ENCODE measurements around the gene CXCL11. TPM values are rescaled to one million over a fixed set of nuclear protein-coding genes. Genes with fewer than 3 reads are reported as not detected.

CXCL11 gene
- total RNA-seq, 1 donor from 2014 or later: not detected

DNA sequence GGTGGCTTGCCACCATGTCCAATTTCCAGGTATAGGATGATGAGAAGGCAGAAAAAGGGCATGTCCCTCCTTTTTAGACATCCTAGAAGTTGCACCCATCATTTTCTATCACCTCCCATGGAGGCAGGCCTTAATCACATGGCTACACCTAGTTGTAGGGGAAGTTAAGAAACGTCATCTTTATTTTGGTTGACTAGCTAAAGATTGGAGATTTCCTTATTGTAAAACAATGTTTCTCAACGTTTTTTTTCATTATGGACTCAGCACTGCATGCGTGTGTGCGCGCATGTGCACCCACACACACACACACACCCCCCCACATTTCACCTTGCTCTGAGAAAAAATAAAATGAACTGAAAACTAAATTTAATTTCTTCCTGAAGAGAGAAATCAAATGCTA lies 26.6 kb downstream of the CXCL11 start:
- Mint-ChIP-seq H3K27ac (no peak overlapping the region), H3K36me3 (ENCODE audit: insufficient read depth) (no peaks in the 10 kb centered on the region), H3K4me1 (ENCODE audit: low read depth) (peaks cover 2% of the 10 kb centered on the region), H3K27me3 (peaks cover 13% of the 10 kb centered on the region), H3K4me3 (ENCODE audit: low read depth) (no peak overlapping the region), H3K9me3 (ENCODE audit: low read depth) (no peaks in the 10 kb centered on the region)
- DNase-seq (ENCODE audit: low spot score, unreplicated experiment): no peak
- TF ChIP-seq, protein P1, sequence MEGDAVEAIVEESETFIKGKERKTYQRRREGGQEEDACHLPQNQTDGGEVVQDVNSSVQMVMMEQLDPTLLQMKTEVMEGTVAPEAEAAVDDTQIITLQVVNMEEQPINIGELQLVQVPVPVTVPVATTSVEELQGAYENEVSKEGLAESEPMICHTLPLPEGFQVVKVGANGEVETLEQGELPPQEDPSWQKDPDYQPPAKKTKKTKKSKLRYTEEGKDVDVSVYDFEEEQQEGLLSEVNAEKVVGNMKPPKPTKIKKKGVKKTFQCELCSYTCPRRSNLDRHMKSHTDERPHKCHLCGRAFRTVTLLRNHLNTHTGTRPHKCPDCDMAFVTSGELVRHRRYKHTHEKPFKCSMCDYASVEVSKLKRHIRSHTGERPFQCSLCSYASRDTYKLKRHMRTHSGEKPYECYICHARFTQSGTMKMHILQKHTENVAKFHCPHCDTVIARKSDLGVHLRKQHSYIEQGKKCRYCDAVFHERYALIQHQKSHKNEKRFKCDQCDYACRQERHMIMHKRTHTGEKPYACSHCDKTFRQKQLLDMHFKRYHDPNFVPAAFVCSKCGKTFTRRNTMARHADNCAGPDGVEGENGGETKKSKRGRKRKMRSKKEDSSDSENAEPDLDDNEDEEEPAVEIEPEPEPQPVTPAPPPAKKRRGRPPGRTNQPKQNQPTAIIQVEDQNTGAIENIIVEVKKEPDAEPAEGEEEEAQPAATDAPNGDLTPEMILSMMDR (IDR thresholded peaks at IDR 0.05; ENCODE audit: unreplicated experiment): no peak

DNA sequence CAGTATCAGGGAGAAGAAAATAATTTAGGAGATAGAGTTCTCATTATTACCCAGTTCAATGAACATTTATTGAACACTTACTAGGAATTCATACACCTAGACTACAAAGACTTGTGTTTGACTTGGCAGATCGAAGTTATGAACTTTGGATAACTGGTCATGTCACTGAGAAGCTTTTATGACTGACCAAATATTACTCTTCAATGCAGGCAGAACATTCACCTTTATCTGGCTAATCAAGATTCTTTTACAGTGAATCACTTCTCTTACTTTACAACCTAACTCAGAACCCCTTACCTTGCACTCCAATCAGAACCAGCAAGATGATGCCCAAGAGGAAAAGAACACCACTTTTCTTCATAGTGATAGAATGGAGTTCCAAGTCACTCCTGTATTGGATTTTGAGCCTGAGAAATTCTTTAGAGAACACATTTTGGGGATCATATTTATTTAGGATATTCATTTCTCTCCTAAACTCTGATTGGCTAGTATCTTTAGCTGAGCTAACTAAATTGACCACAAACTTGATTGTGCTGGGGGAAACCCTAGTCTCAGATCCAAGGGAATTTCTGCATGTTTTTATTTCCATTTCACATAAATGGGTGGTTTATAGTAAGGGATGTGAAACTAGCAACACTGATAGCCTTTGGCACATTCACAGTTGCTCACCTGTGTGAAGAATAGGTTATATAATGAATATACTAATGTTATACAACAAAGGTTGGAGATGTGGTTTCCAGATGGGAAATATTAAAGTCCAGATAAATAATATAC lies 28.6 kb downstream of the CXCL11 start, which contains the start of gene CXCL9:
TSS of gene CXCL9 (minus strand) at position 421 of the 774 bp plus-strand sequence. CDS start at position 361, 60 bp downstream.
- Mint-ChIP-seq H3K4me3 (ENCODE audit: low read depth) (no peak within 1 kb of the TSS), H3K27me3 (peaks cover 16% of the 10 kb centered on the region), H3K27ac (no peak within 1 kb of the TSS), H3K4me1 (ENCODE audit: low read depth) (no peaks in the 10 kb centered on the region), H3K9me3 (ENCODE audit: low read depth) (no peaks in the 10 kb centered on the region), H3K36me3 (ENCODE audit: insufficient read depth) (no peaks in the 10 kb centered on the region)
- DNase-seq (ENCODE audit: low spot score, unreplicated experiment): no peak
- TF ChIP-seq, protein P1 (IDR thresholded peaks at IDR 0.05; ENCODE audit: unreplicated experiment): no peak

DNA sequence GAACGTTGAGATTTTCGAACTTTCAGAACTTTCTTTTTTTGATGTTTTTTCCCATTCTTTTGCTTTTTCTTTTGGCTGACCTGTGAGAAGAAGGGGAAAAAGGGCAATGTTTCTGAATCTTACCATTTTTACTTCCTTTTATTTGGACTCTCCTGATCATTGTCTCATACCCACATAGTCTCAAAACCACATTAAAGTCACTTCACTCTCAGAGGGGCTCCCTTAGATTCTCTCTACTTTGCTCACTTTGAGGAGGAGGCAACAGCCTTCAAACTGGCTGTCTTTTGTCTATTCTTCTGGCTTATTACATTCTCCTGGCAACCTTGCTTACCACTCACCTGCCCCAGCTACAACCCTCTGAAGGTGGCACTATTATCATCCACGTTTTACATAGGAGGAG lies 32.2 kb downstream of the CXCL11 start:
- peaks cover 2% of the 10 kb centered on the region for H3K4me1 Mint-ChIP-seq (ENCODE audit: low read depth)
- H3K4me3 Mint-ChIP-seq (ENCODE audit: low read depth): no peak overlapping the region
- no peaks in the 10 kb centered on the region for H3K9me3 Mint-ChIP-seq (ENCODE audit: low read depth)
- H3K36me3 Mint-ChIP-seq (ENCODE audit: insufficient read depth): no peaks in the 10 kb centered on the region
- peaks cover 10% of the 10 kb centered on the region for H3K27me3 Mint-ChIP-seq
- no peak for DNase-seq (ENCODE audit: low spot score, unreplicated experiment)
- no peak overlapping the region for H3K27ac Mint-ChIP-seq
- TF ChIP-seq, protein P1 (IDR thresholded peaks at IDR 0.05; ENCODE audit: unreplicated experiment): no peak

DNA sequence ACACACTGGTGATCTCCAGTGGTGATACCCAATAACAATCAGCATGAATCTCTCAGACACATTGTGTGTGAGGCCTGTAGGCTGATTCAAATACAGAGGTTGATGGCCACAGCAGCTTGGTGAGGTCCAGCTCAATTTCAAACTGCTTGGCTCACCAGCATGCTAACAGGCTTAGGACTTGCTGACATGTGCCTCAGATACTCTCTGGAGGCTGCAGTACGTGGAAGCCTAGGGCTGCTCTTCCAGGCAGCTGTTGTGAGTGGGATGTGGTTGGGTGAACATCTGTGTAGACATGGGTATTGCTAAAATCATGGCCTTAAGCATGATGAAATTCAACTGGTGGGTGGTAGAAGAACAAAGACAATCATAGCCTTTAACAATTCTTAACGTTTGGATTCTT lies 32.8 kb downstream of the CXCL11 start:
- no peak overlapping the region for H3K27ac Mint-ChIP-seq
- peaks cover 10% of the 10 kb centered on the region for H3K27me3 Mint-ChIP-seq
- DNase-seq (ENCODE audit: low spot score, unreplicated experiment): no peak
- H3K9me3 Mint-ChIP-seq (ENCODE audit: low read depth): no peaks in the 10 kb centered on the region
- no peaks in the 10 kb centered on the region for H3K36me3 Mint-ChIP-seq (ENCODE audit: insufficient read depth)
- H3K4me1 Mint-ChIP-seq (ENCODE audit: low read depth): peaks cover 2% of the 10 kb centered on the region
- TF ChIP-seq, protein P1 (IDR thresholded peaks at IDR 0.05; ENCODE audit: unreplicated experiment): no peak
- H3K4me3 Mint-ChIP-seq (ENCODE audit: low read depth): no peak overlapping the region

DNA sequence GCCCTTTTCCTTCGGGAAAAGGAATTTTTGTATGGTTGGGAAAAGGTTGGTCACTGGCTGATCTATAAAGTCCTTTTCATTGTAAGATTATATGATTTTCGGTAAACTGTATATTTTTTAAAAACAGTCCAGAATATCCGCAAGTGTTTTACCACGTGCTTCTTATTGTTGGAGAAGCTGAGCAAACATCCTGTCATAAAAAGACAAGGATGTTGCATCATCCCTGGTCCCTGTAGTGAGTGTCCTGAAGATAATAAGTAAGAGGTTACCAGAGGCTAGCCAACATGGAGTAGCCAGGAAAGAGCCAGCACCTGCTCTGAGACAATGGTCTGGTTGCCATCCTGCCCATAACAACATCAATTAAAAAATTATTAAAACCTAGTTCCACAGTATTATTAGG lies 33.7 kb downstream of the CXCL11 start:
- Mint-ChIP-seq H3K27me3 (peaks cover 10% of the 10 kb centered on the region), H3K4me3 (ENCODE audit: low read depth) (no peak overlapping the region), H3K4me1 (ENCODE audit: low read depth) (peaks cover 2% of the 10 kb centered on the region), H3K9me3 (ENCODE audit: low read depth) (no peaks in the 10 kb centered on the region), H3K36me3 (ENCODE audit: insufficient read depth) (no peaks in the 10 kb centered on the region), H3K27ac (no peak overlapping the region)
- DNase-seq (ENCODE audit: low spot score, unreplicated experiment): no peak
- TF ChIP-seq, protein P1 (IDR thresholded peaks at IDR 0.05; ENCODE audit: unreplicated experiment): no peak
